T-cell (primary cell): ENCODE measurements around the gene IRF2. TPM values are rescaled to one million over a fixed set of nuclear protein-coding genes. Genes with fewer than 3 reads are reported as not detected.
A peak's percentile ranks its signal among the peaks of the same experiment; 100 is the strongest.

Source experiments
- ATAC-seq, 4 experiments: fragments of 200-7000 bp in 3 of 4; fragments of 150-1000 bp in 1 of 4; cut with Tn5 transposase; replicated peaks in 1 of 4; 1 replicate in 3 of 4; 2 replicates in 1 of 4; pipeline ENCODE4 v1.10.0; 2021; ENCODE audit warnings: moderate library complexity in 3 of 4, mild to moderate bottlenecking in 2 of 4, moderate number of reproducible peaks in 1 of 4
- CTCF ChIA-PET, 2 donors: fragments of 300-600 bp; sonication (Branson Sonifier 250); formaldehyde crosslinking; loops; one replicate each; lab custom pipeline; 2022; ENCODE audit warnings: antibody characterized with exemption in 2 of 2; lab: Charles Lee
- POLR2A ChIA-PET, 2 donors: fragments of 300-600 bp; sonication (Branson Sonifier 250); formaldehyde crosslinking; loops; one replicate each; lab custom pipeline; 2022; ENCODE audit warnings: antibody characterized with exemption in 2 of 2; lab: Charles Lee
- DNase-seq, 35 experiments: peaks; one replicate each; pipeline versions ENCODE4 v3.0.0 to v3.0.0-alpha.2; 2013 to 2023
- H3K27ac ChIP-seq: one replicate; pipeline ENCODE4 v1.5.1; 2013; ENCODE audit warnings: low read length
- H3K27me3 ChIP-seq, 2 experiments: replicated peaks in 1 of 2; 1 replicate in 1 of 2; 2 replicates in 1 of 2; pipeline versions ENCODE4 v1.6.1 to v1.7.0; 2013; ENCODE audit warnings: low read length in 1 of 2, mixed read lengths in 1 of 2; ENCODE audit not compliant: control insufficient read depth in 2 of 2, insufficient read depth in 2 of 2; ENCODE audit errors: extremely low read depth in 1 of 2
- H3K36me3 ChIP-seq, 2 donors: 1 replicate in 1 of 2; 2 replicates in 1 of 2; pipeline versions ENCODE4 v1.6.1 to v1.7.0; 2013; ENCODE audit warnings: low read length in 1 of 2; ENCODE audit not compliant: control insufficient read depth in 2 of 2, insufficient read depth in 1 of 2; ENCODE audit errors: extremely low read depth in 1 of 2
- H3K4me1 ChIP-seq, 2 experiments: 1 replicate in 1 of 2; 2 replicates in 1 of 2; pipeline versions ENCODE4 v1.6.1 to v1.7.0; 2013; ENCODE audit warnings: low read length in 2 of 2, mixed read lengths in 1 of 2; ENCODE audit not compliant: insufficient read depth in 2 of 2, control insufficient read depth in 1 of 2; ENCODE audit errors: extremely low read depth in 1 of 2
- H3K4me3 ChIP-seq, 2 donors: 1 replicate in 1 of 2; 2 replicates in 1 of 2; pipeline versions ENCODE4 v1.5.1 to v1.7.0; 2013; ENCODE audit warnings: mild to moderate bottlenecking in 2 of 2, low read length in 1 of 2, moderate library complexity in 1 of 2; ENCODE audit not compliant: control insufficient read depth in 1 of 2; ENCODE audit errors: extremely low read depth in 1 of 2
- H3K9me3 ChIP-seq: 2 replicates; pipeline ENCODE4 v1.7.0; 2013
- H3K27ac Mint-ChIP-seq, 2 donors: one replicate each; pipeline ENCODE4 v1.8.0; 2020 to 2021; ENCODE audit warnings: mild to moderate bottlenecking in 2 of 2, mixed read lengths in 2 of 2
- H3K27me3 Mint-ChIP-seq, 2 donors: one replicate each; pipeline ENCODE4 v1.8.0; 2021 to 2022; ENCODE audit warnings: mixed read lengths in 2 of 2
- H3K36me3 Mint-ChIP-seq: one replicate; pipeline ENCODE4 v1.8.0; 2021; ENCODE audit warnings: mixed read lengths
- H3K4me1 Mint-ChIP-seq, 3 donors: one replicate each; pipeline ENCODE4 v1.8.0; 2020 to 2022; ENCODE audit warnings: mixed read lengths in 3 of 3, mild to moderate bottlenecking in 1 of 3
- H3K4me3 Mint-ChIP-seq, 3 donors: one replicate each; pipeline ENCODE4 v1.8.0; 2020 to 2022; ENCODE audit warnings: mild to moderate bottlenecking in 3 of 3, mixed read lengths in 3 of 3, moderate library complexity in 3 of 3
- H3K9me3 Mint-ChIP-seq, 3 donors: one replicate each; pipeline ENCODE4 v1.8.0; 2020 to 2022; ENCODE audit warnings: mixed read lengths in 3 of 3
- WGBS: methylation state at CpG from one replicate; pipeline ENCODE4 v1.1.5; 2013; ENCODE audit warnings: missing lambda C conversion rate; ENCODE audit not compliant: insufficient coverage; 5-methylcytosine and 5-hydroxymethylcytosine counted together
- total RNA-seq, 35 experiments: library from RNA in 6 of 35; stranded (reverse) in 6 of 35; fragments of 120-200 nt in 1 of 35; gene quantifications; one replicate each; pipeline versions ENCODE4 v1.2.1 to v1.2.4 and lab custom pipeline; 2013 to 2026

IRF2 gene
- 10 to 100 TPM; 45.5 to 73.4 (median 59.1) TPM for total RNA-seq
- 71.4 TPM for total RNA-seq (2013)
- 22.4 to 108 (median 46.1) reads per million in 29 experiments for total RNA-seq (lab: John Stamatoyannopoulos, UW)

- ChIA-PET CTCF (interaction anchor here (0.5 to 1.8 kb wide), 13 partner anchors 8 to 210 kb away, joined by 3 to 9 read pairs (median 4); partner anchors contain the start of genes CASP3 (in 1 of the 2) and PRIMPOL (in 1 of the 2)), POLR2A (interaction anchor here (0.5 to 2.1 kb wide), 18 partner anchors 24 to 693 kb away, joined by 3 to 9 read pairs (median 4); partner anchors contain the start of genes CASP3 (in 1 of the 2) and PRIMPOL (in 1 of the 2))
- Histone ChIP-seq H3K36me3 (peaks cover 0 to 3% of the 10 kb centered on the region in 2 donors), H3K9me3 (no peaks in the 10 kb centered on the region), H3K27me3 (no peaks in the 10 kb centered on the region), H3K27ac (peak within 1 kb of the TSS; percentile 97), H3K4me3 (peak within 1 kb of the TSS; percentile 98 to 100), H3K4me1 (peaks cover 37 to 42% of the 10 kb centered on the region in 2 experiments)
- no peaks in the 10 kb centered on the region for H3K9me3 Mint-ChIP-seq
- H3K4me3 Mint-ChIP-seq, result peak within 1 kb of the TSS; percentile 99 to 100 (median 100)
- peaks cover 64 to 66% (median 65%) of the 10 kb centered on the region in 3 donors for H3K4me1 Mint-ChIP-seq
- peak within 1 kb of the TSS; percentile 99 for H3K27ac Mint-ChIP-seq
- H3K36me3 Mint-ChIP-seq, result peaks cover 13% of the 10 kb centered on the region
- DNase-seq (peak; percentile 83 to 99 (median 97)), ATAC-seq (peak; percentile 85 to 89 (median 86))
- WGBS, result 0% methylated on average over 45 of the region's 66 CpGs
- H3K27me3 Mint-ChIP-seq, result no peaks in the 10 kb centered on the region
These were observed at the start of gene IRF2 for GRCh38 chr4:184474263-184475095. Gene IRF2 (minus strand): TSS chr4:184474550. CDS start chr4:184429064, 45,486 bp downstream.

DNA sequence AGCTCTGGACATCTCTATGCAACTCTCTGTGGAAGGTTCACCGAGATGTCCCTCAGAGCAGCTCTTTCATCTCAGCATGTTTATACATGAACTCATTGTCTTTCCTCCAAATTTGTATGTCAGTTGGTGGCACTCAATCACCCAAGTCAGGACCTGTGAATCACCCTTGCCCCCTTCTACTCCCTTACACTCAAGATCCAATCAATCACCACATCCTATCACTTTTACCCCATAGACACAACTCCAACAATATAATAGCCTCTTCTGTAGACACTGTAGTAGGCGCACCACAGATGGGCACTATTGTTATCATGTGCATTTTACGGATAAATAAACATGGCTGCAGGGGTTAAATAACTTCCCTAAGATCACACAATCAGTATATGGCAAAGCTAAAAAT, 41.3 kb upstream of the IRF2 start:
- H3K27ac Mint-ChIP-seq, result no peak overlapping the region
- no peak overlapping the region for H3K4me3 ChIP-seq
- no peak for DNase-seq
- peaks cover 0 to 9% of the 10 kb centered on the region in 2 experiments for H3K4me1 ChIP-seq
- H3K9me3 Mint-ChIP-seq, result peaks cover 0 to 7% (median 4%) of the 10 kb centered on the region in 3 donors
- 83% methylated on average over 1 of the region's 3 CpGs for WGBS
- H3K9me3 ChIP-seq, result no peaks in the 10 kb centered on the region
- no peaks in the 10 kb centered on the region for H3K27me3 ChIP-seq
- no peaks in the 10 kb centered on the region for H3K36me3 ChIP-seq
- ATAC-seq, result no peak
- peaks cover 15 to 20% (median 18%) of the 10 kb centered on the region in 3 donors for H3K4me1 Mint-ChIP-seq
- no peaks in the 10 kb centered on the region for H3K27me3 Mint-ChIP-seq
- H3K36me3 Mint-ChIP-seq, result peaks cover 4% of the 10 kb centered on the region
- POLR2A ChIA-PET, result interaction anchor here in 1 of 2 donors (0.6 kb wide), 1 partner anchor 50 kb away, joined by 9 read pairs; no protein-coding TSS in a partner anchor
- no peak overlapping the region for H3K27ac ChIP-seq
- CTCF ChIA-PET, result no interaction called here
- no peak overlapping the region for H3K4me3 Mint-ChIP-seq

GRCh38 chr4:184514121-184514988, 40.0 kb upstream of the IRF2 start:
- H3K27me3 Mint-ChIP-seq, result no peaks in the 10 kb centered on the region

GRCh38 chr4:184513802-184514120, 39.4 kb upstream of the IRF2 start:
- WGBS, result no CpG with 5 or more reads among the region's 2 CpGs
- Mint-ChIP-seq H3K9me3 (peaks cover 0 to 5% (median 3%) of the 10 kb centered on the region in 3 donors), H3K4me1 (peaks cover 15 to 20% (median 18%) of the 10 kb centered on the region in 3 donors), H3K36me3 (peaks cover 2% of the 10 kb centered on the region), H3K27ac (peak overlapping the region in 1 of 2 donors; percentile 69), H3K4me3 (peak overlapping the region in 1 of 3 donors; percentile 6), H3K27me3 (no peaks in the 10 kb centered on the region)
- H3K27me3 ChIP-seq, result no peaks in the 10 kb centered on the region
- CTCF ChIA-PET, result interaction anchor here (0.5 to 1.4 kb wide), 5 partner anchors 9 to 102 kb away, joined by 3 to 7 read pairs (median 3); no protein-coding TSS in a partner anchor
- ATAC-seq, result peak in 2 of 4 experiments; percentile 20 to 52
- POLR2A ChIA-PET, result interaction anchor here in 1 of 2 donors (0.6 to 1.2 kb wide), 3 partner anchors 10 to 155 kb away, joined by 3 to 10 read pairs (median 6); no protein-coding TSS in a partner anchor
- H3K4me3 ChIP-seq, result no peak overlapping the region
- H3K36me3 ChIP-seq, result no peaks in the 10 kb centered on the region
- H3K9me3 ChIP-seq, result no peaks in the 10 kb centered on the region
- no peak overlapping the region for H3K27ac ChIP-seq
- DNase-seq, result no peak
- H3K4me1 ChIP-seq, result peaks cover 0 to 9% of the 10 kb centered on the region in 2 experiments

More at GRCh38 chr4:184514121-184514988, 40.0 kb upstream of the IRF2 start:
- Histone ChIP-seq H3K27me3 (no peaks in the 10 kb centered on the region), H3K9me3 (no peaks in the 10 kb centered on the region), H3K27ac (no peak overlapping the region), H3K36me3 (no peaks in the 10 kb centered on the region), H3K4me3 (no peak overlapping the region), H3K4me1 (peaks cover 0 to 9% of the 10 kb centered on the region in 2 experiments)
- Mint-ChIP-seq H3K27ac (peak overlapping the region; percentile 17 to 69), H3K4me1 (peaks cover 15 to 20% (median 18%) of the 10 kb centered on the region in 3 donors), H3K9me3 (peaks cover 0 to 7% (median 4%) of the 10 kb centered on the region in 3 donors), H3K36me3 (peaks cover 4% of the 10 kb centered on the region), H3K4me3 (peak overlapping the region; percentile 1 to 10 (median 6))
- ChIA-PET POLR2A (interaction anchor here in 1 of 2 donors (0.6 to 1.2 kb wide), 3 partner anchors 10 to 155 kb away, joined by 3 to 10 read pairs (median 6); no protein-coding TSS in a partner anchor), CTCF (interaction anchor here (0.8 to 1.4 kb wide), 3 partner anchors 11 to 36 kb away, joined by 3 to 7 read pairs (median 3); no protein-coding TSS in a partner anchor)
- 39% methylated on average over 6 of the region's 8 CpGs for WGBS
- ATAC-seq (peak in 3 of 4 experiments; percentile 60 to 80 (median 70)), DNase-seq (peak in 1 of 35 experiments; percentile 14)

GRCh38 chr4:184511156-184511555, 36.8 kb upstream of the IRF2 start:
- ChIA-PET POLR2A (interaction anchor here in 1 of 2 donors (0.6 kb wide), 1 partner anchor 38 kb away, joined by 3 read pairs; no protein-coding TSS in a partner anchor), CTCF (no interaction called here)
- 91% methylated on average over 1 of the region's 5 CpGs for WGBS

More at GRCh38 chr4:184511156-184511555, 36.8 kb upstream of the IRF2 start:
- H3K4me1 Mint-ChIP-seq, result peaks cover 22 to 28% (median 25%) of the 10 kb centered on the region in 3 donors
- H3K27ac Mint-ChIP-seq, result no peak overlapping the region
- H3K27me3 Mint-ChIP-seq, result no peaks in the 10 kb centered on the region
- Histone ChIP-seq H3K4me1 (peaks cover 0 to 18% of the 10 kb centered on the region in 2 experiments), H3K27ac (no peak overlapping the region), H3K36me3 (no peaks in the 10 kb centered on the region), H3K9me3 (no peaks in the 10 kb centered on the region), H3K27me3 (no peaks in the 10 kb centered on the region), H3K4me3 (no peak overlapping the region)
- no peaks in the 10 kb centered on the region for H3K36me3 Mint-ChIP-seq
- DNase-seq, result no peak
- H3K9me3 Mint-ChIP-seq, result no peaks in the 10 kb centered on the region
- no peak overlapping the region for H3K4me3 Mint-ChIP-seq
- ATAC-seq, result no peak
